K562 (cell line): ENCODE results near the gene MYOT. TPM values are rescaled to one million over a fixed set of nuclear protein-coding genes. Genes with fewer than 3 reads are reported as not detected.
A peak's percentile ranks its signal among the peaks of the same experiment; 100 is the strongest.

ENCODE experiments used
- ATAC-seq: fragments of 200-7000 bp; cut with Tn5 transposase; 3 replicates; pipeline ENCODE4 v1.9.1; 2020; ENCODE audit warnings: moderate library complexity
- BruUV-seq: library from RNA; stranded (reverse); fragments of 400-500 nt; replicated peaks from 2 replicates; lab custom pipeline; 2021; lab: Mats Ljungman, UMichigan
- CTCF ChIA-PET: fragments of 300-600 bp; formaldehyde crosslinking; extraction: SDS; loops from one replicate; lab custom pipeline; 2021; ENCODE audit warnings: low intra/inter-chr PET ratio; lab: Yijun Ruan, JAX
- POLR2A ChIA-PET: fragments of 300-600, 350-650 bp; sonication (Branson Sonifier 250); formaldehyde crosslinking; extraction: SDS; loops from one replicate; lab custom pipeline; 2021; ENCODE audit warnings: antibody characterized with exemption, inconsistent platforms; lab: Yijun Ruan, JAX
- DNase-seq, 4 experiments: peaks; one replicate each; pipeline versions ENCODE4 v3.0.0 to v3.0.0-alpha.2; 2011 to 2018; ENCODE audit warnings: low spot score in 3 of 4, mixed read lengths in 3 of 4; ENCODE audit errors: extremely low read depth in 1 of 4
- FAIRE-seq: peaks from 2 replicates; lab custom pipeline; 2011; peaks lifted over from hg19 to GRCh38; lab: Jason Lieb, UNC
- H2AFZ ChIP-seq: 2 replicates; pipeline ENCODE4 v1.6.0; 2011; ENCODE audit warnings: low read depth, low read length, control low read depth, inconsistent platforms
- H3K27ac ChIP-seq: fragments of 200-600 bp; 3 replicates; pipeline ENCODE4 v1.8.0; 2011; ENCODE audit warnings: low read depth, mild to moderate bottlenecking, control low read depth, inconsistent platforms, low read length, moderate library complexity, mixed read lengths; ENCODE audit errors: extremely low read depth
- H3K27me3 ChIP-seq, 2 experiments: fragments of 300-600 bp in 1 of 2; 2 replicates in 1 of 2; 3 replicates in 1 of 2; pipeline versions ENCODE4 v1.6.0 to v1.8.0; 2011; ENCODE audit warnings: inconsistent platforms in 2 of 2, low read length in 2 of 2, mild to moderate bottlenecking in 1 of 2, mixed read lengths in 1 of 2, moderate library complexity in 1 of 2; ENCODE audit not compliant: control insufficient read depth in 2 of 2, insufficient read depth in 2 of 2
- H3K36me3 ChIP-seq: fragments of 300-600 bp; 3 replicates; pipeline ENCODE4 v1.8.0; 2011; ENCODE audit warnings: mild to moderate bottlenecking, low read length, inconsistent platforms; ENCODE audit not compliant: control insufficient read depth, insufficient read depth
- H3K4me1 ChIP-seq, 2 experiments: fragments of 200-600 bp in 1 of 2; replicated peaks in 1 of 2; 2 replicates in 1 of 2; 3 replicates in 1 of 2; pipeline versions ENCODE4 v1.5.1 to v1.8.0; 2011; ENCODE audit warnings: inconsistent platforms in 2 of 2, low read length in 2 of 2, mild to moderate bottlenecking in 1 of 2, mixed read lengths in 1 of 2, moderate library complexity in 1 of 2; ENCODE audit not compliant: control insufficient read depth in 2 of 2, insufficient read depth in 2 of 2
- H3K4me2 ChIP-seq: 2 replicates; pipeline ENCODE4 v1.6.1; 2011; ENCODE audit warnings: low read length, control low read depth, inconsistent platforms, mixed read lengths; ENCODE audit not compliant: insufficient read depth
- H3K4me3 ChIP-seq: fragments of 200-600 bp; sonication (generic), shearing (Covaris generic); 2 replicates; pipeline ENCODE4 v1.5.1; 2016; ENCODE audit warnings: control low read depth, inconsistent platforms
- H3K79me2 ChIP-seq: fragments of 200-600 bp; 3 replicates; pipeline ENCODE4 v1.8.0; 2011; ENCODE audit warnings: low read length, inconsistent platforms; ENCODE audit not compliant: control insufficient read depth, insufficient read depth
- H3K9ac ChIP-seq, 2 experiments: 2 replicates each; pipeline versions ENCODE4 v1.6.0 to v1.6.1; 2011; ENCODE audit warnings: low read depth in 2 of 2, low read length in 2 of 2, control low read depth in 1 of 2, inconsistent platforms in 1 of 2, mild to moderate bottlenecking in 1 of 2, mixed read lengths in 1 of 2; ENCODE audit not compliant: insufficient read depth in 1 of 2
- H3K9me1 ChIP-seq: one replicate; pipeline ENCODE4 v1.6.0; 2011; ENCODE audit warnings: inconsistent platforms, mild to moderate bottlenecking, low read length, moderate library complexity; ENCODE audit not compliant: control insufficient read depth, insufficient read depth
- H3K9me3 ChIP-seq: replicated peaks from 2 replicates; pipeline ENCODE4 v1.5.1; 2011; ENCODE audit warnings: low read depth, low read length, inconsistent platforms; ENCODE audit not compliant: control insufficient read depth, insufficient read depth
- H4K20me1 ChIP-seq: replicated peaks from 2 replicates; pipeline ENCODE4 v1.6.1; 2011; ENCODE audit warnings: low read length, inconsistent platforms, mixed read lengths; ENCODE audit not compliant: control insufficient read depth, insufficient read depth
- ATF2 ChIP-seq: sonication (generic); formaldehyde crosslinking; IDR thresholded peaks from 2 replicates; pipeline ENCODE4 v1.8.1; 2022; ENCODE audit warnings: missing genetic modification reagents
- C11orf30 ChIP-seq: fragments of 450-650 bp; IDR thresholded peaks from 2 replicates; pipeline ENCODE4 v1.6.1; 2016; ENCODE audit warnings: low read depth, mild to moderate bottlenecking
- ERF ChIP-seq: fragments of 450-650 bp; formaldehyde crosslinking; IDR thresholded peaks from 2 replicates; pipeline ENCODE4 v1.4.0; 2020; ENCODE audit warnings: mild to moderate bottlenecking, mixed read lengths
- HDAC3 ChIP-seq: fragments of 450-650 bp; IDR thresholded peaks from 2 replicates; pipeline ENCODE4 v1.6.1; 2018; ENCODE audit warnings: borderline replicate concordance, mild to moderate bottlenecking, moderate library complexity; ENCODE audit not compliant: partially characterized antibody
- HIVEP1 ChIP-seq: fragments of 250-450 bp; sonication (Bioruptor Pico); IDR thresholded peaks from 2 replicates; pipeline ENCODE4 v1.4.0; 2020; ENCODE audit warnings: mild to moderate bottlenecking
- HNRNPUL1 ChIP-seq: fragments of 200-400 bp; formaldehyde crosslinking; IDR thresholded peaks from 2 replicates; pipeline ENCODE4 v1.6.1; 2017; ENCODE audit warnings: low read length
- MAFF ChIP-seq: IDR thresholded peaks from 2 replicates; pipeline ENCODE4 v1.6.1; 2012; ENCODE audit warnings: low read length, improper control_type of control experiment
- MAFG ChIP-seq: fragments of 450-650 bp; conservative IDR thresholded peaks from 2 replicates; pipeline ENCODE4 v1.6.1; 2016; ENCODE audit warnings: missing genetic modification characterization, missing compliant biosample characterization
- MAFK ChIP-seq: IDR thresholded peaks from 2 replicates; pipeline ENCODE4 v1.6.1; 2011; ENCODE audit warnings: low read length, improper control_type of control experiment
- MXD1 ChIP-seq: fragments of 250-450 bp; sonication (Bioruptor Pico); IDR thresholded peaks from 2 replicates; pipeline ENCODE4 v1.8.0; 2021; ENCODE audit warnings: borderline replicate concordance, mild to moderate bottlenecking, moderate library complexity; ENCODE audit not compliant: poor library complexity, severe bottlenecking
- MYNN ChIP-seq, 2 experiments: sonication (generic); formaldehyde crosslinking in 1 of 2; IDR thresholded peaks; 2 replicates each; pipeline versions ENCODE4 v1.5.0 to v1.6.1; 2016 to 2020; ENCODE audit warnings: antibody characterized with exemption in 1 of 2, missing genetic modification reagents in 1 of 2
- PTTG1 ChIP-seq: fragments of 450-650 bp; IDR thresholded peaks from 2 replicates; pipeline ENCODE4 v1.6.1; 2016; ENCODE audit warnings: low read depth, mild to moderate bottlenecking, missing genetic modification characterization, missing compliant biosample characterization
- SPI1 ChIP-seq: IDR thresholded peaks from 2 replicates; pipeline ENCODE4 v1.6.1; 2011; ENCODE audit warnings: low read depth, low read length, control low read depth, borderline replicate concordance
- ZNF134 ChIP-seq: fragments of 250-450 bp; sonication (Bioruptor Pico); conservative IDR thresholded peaks from 2 replicates; pipeline ENCODE4 v1.4.0; 2020
- ZNF316 ChIP-seq: fragments of 450-650 bp; IDR thresholded peaks from 2 replicates; pipeline ENCODE4 v1.6.1; 2016
- WGBS: fragments of 100-300 bp; shearing (Covaris generic); methylation state at CpG from one replicate; pipeline ENCODE4 v1.1.6; 2016; ENCODE audit warnings: low coverage, mixed read lengths; ENCODE audit not compliant: insufficient coverage; ENCODE audit errors: missing lambda C conversion rate; 5-methylcytosine and 5-hydroxymethylcytosine counted together
- in situ Hi-C: fragments of 300-500 bp; cut with MboI; formaldehyde crosslinking; loops from 4 replicates; pipeline ENCODE4 v1.15.0; 2018; ENCODE audit warnings: inconsistent platforms, mixed read lengths
- intact Hi-C: fragments of 100-400 bp; cut with micrococcal nuclease; formaldehyde crosslinking; loops from 2 replicates; pipeline ENCODE4 v1.14.2; 2022
- polyA plus RNA-seq, 8 experiments: library from polyadenylated mRNA; depleted of rRNA in 4 of 8; stranded (reverse) in 5 of 8; unstranded in 3 of 8; fragments of >200 nt; fragmentation: Nextera tagmentation in 2 of 8; fragmentation: Illumina TruSeq in 1 of 8; extraction: Ambion mirVana in 2 of 8; extraction: Trizol in 1 of 8; gene quantifications; 2 replicates each; pipeline versions ENCODE4 v1.2.1 to v1.2.3, GENCODE V29; 2011 to 2014; ENCODE audit warnings: inconsistent platforms in 1 of 8, missing spikeins in 1 of 8
- total RNA-seq, 7 experiments: library from RNA; depleted of rRNA in 6 of 7; stranded (reverse); fragments of >200 nt in 6 of 7; fragmentation: Illumina TruSeq in 2 of 7; extraction: Trizol in 2 of 7; gene quantifications; 2 replicates each; pipeline versions ENCODE4 v1.2.1 to v1.2.3, GENCODE V29; 2011 to 2021; ENCODE audit warnings: low replicate concordance in 1 of 7

MYOT gene
- total and polyA plus RNA-seq, 9 of the 15 experiments (the other 6 are each of a cell fraction or from before 2014, with no cell fraction given), result 0.24 to 0.38 TPM; not detected in 7

- Histone ChIP-seq H3K4me3 (no peak overlapping the region), H3K9me3 (no peaks in the 10 kb centered on the region), H3K36me3 (no peaks in the 10 kb centered on the region), H3K79me2 (no peaks in the 10 kb centered on the region), H3K9me1 (no peaks in the 10 kb centered on the region), H3K27me3 (peaks cover 2 to 7% of the 10 kb centered on the region in 2 experiments), H3K4me2 (no peak overlapping the region), H2AFZ (no peak overlapping the region), H3K4me1 (no peaks in the 10 kb centered on the region), H3K27ac (no peak overlapping the region), H3K9ac (no peak overlapping the region)
- ATAC-seq (no peak), DNase-seq (no peak), FAIRE-seq (no peak)
- CTCF ChIA-PET, result no interaction called here
- in situ Hi-C loops (no loop called here), intact Hi-C loops (no loop called here)
- BruUV-seq, result no TSS peak
- POLR2A ChIA-PET, result interaction anchor here (0.9 to 2.0 kb wide), 4 partner anchors 8 to 21 kb away, joined by 3 to 7 read pairs (median 4); partner anchors contain the start of gene PKD2L2
- 3% methylated on average over 4 of the region's 4 CpGs for WGBS
- TF ChIP-seq MXD1 (CRISPR knock-in tag) (no peak), C11orf30 (peak; percentile 86), MAFK (peak; percentile 92), ZNF134 (CRISPR knock-in tag) (no peak), ATF2 (CRISPR knock-in tag) (no peak), ERF (no peak), MAFF (peak; percentile 93), ZNF316 (peak; percentile 95), SPI1 (no peak), PTTG1 (tag) (no peak), HIVEP1 (CRISPR knock-in tag) (no peak), HDAC3 (no peak), HNRNPUL1 (no peak), MYNN (IDR thresholded peaks at IDR 0.05) (peak; percentile 97), MYNN (CRISPR knock-in tag; IDR thresholded peaks at IDR 0.05) (no peak; the same call in 1 of the 2 replicates), MAFG (tag) (peak; percentile 90)
- TF ChIP-seq, all 486 proteins: peak for 6
- H4K20me1 ChIP-seq, result no peaks in the 10 kb centered on the region
These were observed 895 bp upstream of the MYOT start for GRCh38 chr5:137866541-137867388.
